Skeletal muscle tissue (tissue), 4 donors: Measurements from ENCODE around the gene SEC61A2. TPM values are rescaled to one million over a fixed set of nuclear protein-coding genes. Genes with fewer than 3 reads are reported as not detected.
"Not testable (repeated sequence)": the region's sequence is repeated elsewhere in the genome, so short reads cannot be mapped to it uniquely, and the experiment has no call there.

Experiments
- H3K27ac ChIP-seq: one replicate; pipeline ENCODE4 v1.7.0; 2013; ENCODE audit warnings: mild to moderate bottlenecking, low read depth, low read length, inconsistent platforms
- H3K27me3 ChIP-seq, 3 donors: one replicate each; pipeline ENCODE4 v1.7.0; 2013; ENCODE audit warnings: low read length in 3 of 3; ENCODE audit not compliant: control insufficient read depth in 3 of 3, insufficient read depth in 3 of 3
- H3K36me3 ChIP-seq, 3 donors: one replicate each; pipeline ENCODE4 v1.7.0; 2013; ENCODE audit warnings: low read length in 3 of 3; ENCODE audit not compliant: control insufficient read depth in 3 of 3, insufficient read depth in 3 of 3
- H3K4me1 ChIP-seq, 3 donors: one replicate each; pipeline ENCODE4 v1.7.0; 2013; ENCODE audit warnings: low read length in 3 of 3, mild to moderate bottlenecking in 3 of 3; ENCODE audit not compliant: control insufficient read depth in 3 of 3, insufficient read depth in 3 of 3
- H3K4me3 ChIP-seq, 3 donors: one replicate each; pipeline ENCODE4 v1.7.0; 2013; ENCODE audit warnings: low read length in 3 of 3
- H3K9ac ChIP-seq, 3 donors: one replicate each; pipeline ENCODE4 v1.7.0; 2013; ENCODE audit warnings: low read length in 3 of 3, mild to moderate bottlenecking in 3 of 3, moderate library complexity in 2 of 3, low read depth in 1 of 3
- H3K9me3 ChIP-seq, 3 donors: one replicate each; pipeline ENCODE4 v1.7.0; 2013; ENCODE audit warnings: low read length in 3 of 3; ENCODE audit not compliant: control insufficient read depth in 3 of 3
- total RNA-seq: library from RNA; depleted of rRNA; stranded (reverse); fragments of >200 nt; gene quantifications from one replicate; pipeline ENCODE4 v1.2.3, GENCODE V29; 2014
- donor health status: Osteomylitis.

The SEC61A2 gene
- total RNA-seq, 1 donor from 2014 or later, result 4.2 TPM

- no peak overlapping the region for H3K4me3 ChIP-seq
- H3K36me3 ChIP-seq, result peaks cover 5 to 26% (median 14%) of the 10 kb centered on the region in 3 donors
- no peak overlapping the region for H3K9ac ChIP-seq
- H3K4me1 ChIP-seq, result no peaks in the 10 kb centered on the region
- no peaks in the 10 kb centered on the region for H3K27me3 ChIP-seq
- no peak overlapping the region for H3K27ac ChIP-seq
- H3K9me3 ChIP-seq, result no peaks in the 10 kb centered on the region
Measured at GRCh38 chr10:12156367-12157123, 27.1 kb downstream of the SEC61A2 start.

GRCh38 chr10:12158111-12158510 lies 28.6 kb downstream of the SEC61A2 start:
- Histone ChIP-seq H3K9ac (no peak overlapping the region), H3K27me3 (no peaks in the 10 kb centered on the region), H3K27ac (no peak overlapping the region), H3K4me3 (no peak overlapping the region), H3K9me3 (no peaks in the 10 kb centered on the region), H3K4me1 (no peaks in the 10 kb centered on the region), H3K36me3 (peaks cover 8 to 36% (median 22%) of the 10 kb centered on the region in 3 donors)

DNA sequence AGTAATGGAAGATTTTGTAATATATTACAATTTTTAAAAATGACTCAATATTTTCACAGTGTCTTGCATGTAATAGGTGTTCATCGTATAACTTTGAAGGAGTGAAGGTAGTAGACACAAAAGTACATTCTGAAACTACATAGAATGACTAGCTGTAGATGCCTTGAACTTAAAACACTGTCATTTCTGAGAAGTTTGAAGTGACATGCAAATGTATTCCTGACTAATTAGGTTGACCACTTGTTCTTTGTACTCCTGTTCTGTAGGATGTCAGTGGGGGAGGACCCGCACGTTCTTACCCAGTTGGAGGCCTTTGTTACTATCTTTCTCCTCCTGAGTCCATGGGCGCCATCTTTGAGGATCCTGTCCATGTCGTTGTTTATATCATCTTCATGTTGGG lies 31.2 kb downstream of the SEC61A2 start:
- Histone ChIP-seq H3K4me3 (no peak overlapping the region), H3K27me3 (no peaks in the 10 kb centered on the region), H3K9me3 (no peaks in the 10 kb centered on the region), H3K9ac (no peak overlapping the region), H3K36me3 (peaks cover 13 to 32% (median 30%) of the 10 kb centered on the region in 3 donors), H3K27ac (no peak overlapping the region), H3K4me1 (no peaks in the 10 kb centered on the region)

DNA sequence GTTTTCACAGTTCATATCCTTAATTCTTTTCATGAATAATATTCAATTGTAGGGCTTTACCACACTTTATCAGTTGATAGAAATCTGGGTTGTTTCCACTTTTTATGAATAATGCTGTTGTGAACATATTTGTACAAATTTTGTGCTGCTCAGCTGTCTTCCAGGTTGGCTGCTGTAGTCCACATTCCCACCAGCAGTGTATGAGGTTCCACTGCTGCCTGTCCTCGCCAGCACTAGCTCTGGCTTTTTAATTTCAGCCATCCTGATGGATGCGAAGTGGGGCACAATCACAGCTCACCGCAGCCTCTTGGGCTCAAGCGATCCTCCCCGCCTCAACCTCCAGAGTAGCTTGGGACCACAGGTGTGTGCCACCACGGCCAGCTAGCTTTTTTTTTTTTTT lies 33.5 kb downstream of the SEC61A2 start:
- H3K9me3 ChIP-seq, result no peaks in the 10 kb centered on the region
- no peaks in the 10 kb centered on the region for H3K27me3 ChIP-seq
- no peaks in the 10 kb centered on the region for H3K4me1 ChIP-seq
- no peak overlapping the region for H3K4me3 ChIP-seq
- no peak overlapping the region for H3K9ac ChIP-seq
- no peak overlapping the region for H3K27ac ChIP-seq
- H3K36me3 ChIP-seq, result peaks cover 17 to 45% (median 37%) of the 10 kb centered on the region in 3 donors

DNA sequence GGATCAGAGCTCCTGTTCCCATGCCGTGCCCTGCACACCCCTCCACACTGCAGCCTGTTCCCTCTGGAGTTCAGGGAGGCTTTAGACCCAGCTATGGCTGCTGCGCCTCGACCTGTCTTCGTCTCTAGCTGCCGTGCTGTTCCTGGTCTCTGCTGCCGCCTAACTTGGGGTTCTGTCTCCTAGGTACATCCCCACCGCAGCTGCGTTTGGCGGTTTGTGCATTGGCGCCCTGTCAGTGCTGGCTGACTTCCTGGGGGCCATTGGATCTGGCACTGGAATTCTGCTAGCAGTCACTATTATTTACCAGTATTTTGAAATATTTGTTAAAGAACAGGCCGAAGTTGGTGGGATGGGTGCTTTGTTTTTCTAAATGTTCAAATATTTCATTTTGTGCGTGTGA lies 34.6 kb downstream of the SEC61A2 start:
- no peak overlapping the region for H3K4me3 ChIP-seq
- H3K27me3 ChIP-seq, result no peaks in the 10 kb centered on the region
- H3K9ac ChIP-seq, result no peak overlapping the region
- H3K4me1 ChIP-seq, result no peaks in the 10 kb centered on the region
- H3K9me3 ChIP-seq, result no peaks in the 10 kb centered on the region
- no peak overlapping the region for H3K27ac ChIP-seq
- peaks cover 15 to 48% (median 46%) of the 10 kb centered on the region in 3 donors for H3K36me3 ChIP-seq

DNA sequence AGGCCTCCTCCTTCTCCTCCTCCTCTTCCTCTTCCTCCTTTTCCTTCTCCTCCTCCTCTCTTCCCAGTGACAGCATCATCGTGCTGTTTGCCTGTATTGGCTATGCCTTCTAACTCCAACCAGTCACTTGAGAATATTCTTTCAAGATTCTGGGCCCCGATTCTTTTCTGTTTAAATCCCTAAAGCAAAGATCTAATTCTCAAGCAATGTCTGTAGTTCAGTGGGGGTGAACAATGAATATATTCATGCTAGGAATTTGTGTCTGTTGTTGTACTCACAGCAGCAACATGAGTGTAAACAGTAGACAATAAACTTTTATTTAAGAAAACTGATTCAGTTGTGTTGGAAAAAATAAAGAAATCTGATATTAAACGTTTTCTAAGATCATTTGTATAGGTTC lies 35.6 kb downstream of the SEC61A2 start:
- Histone ChIP-seq H3K36me3 (peaks cover 19 to 54% (median 49%) of the 10 kb centered on the region in 3 donors), H3K27me3 (no peaks in the 10 kb centered on the region), H3K4me3 (no peak overlapping the region), H3K9me3 (no peaks in the 10 kb centered on the region), H3K4me1 (no peaks in the 10 kb centered on the region), H3K27ac (no peak overlapping the region), H3K9ac (no peak overlapping the region)

DNA sequence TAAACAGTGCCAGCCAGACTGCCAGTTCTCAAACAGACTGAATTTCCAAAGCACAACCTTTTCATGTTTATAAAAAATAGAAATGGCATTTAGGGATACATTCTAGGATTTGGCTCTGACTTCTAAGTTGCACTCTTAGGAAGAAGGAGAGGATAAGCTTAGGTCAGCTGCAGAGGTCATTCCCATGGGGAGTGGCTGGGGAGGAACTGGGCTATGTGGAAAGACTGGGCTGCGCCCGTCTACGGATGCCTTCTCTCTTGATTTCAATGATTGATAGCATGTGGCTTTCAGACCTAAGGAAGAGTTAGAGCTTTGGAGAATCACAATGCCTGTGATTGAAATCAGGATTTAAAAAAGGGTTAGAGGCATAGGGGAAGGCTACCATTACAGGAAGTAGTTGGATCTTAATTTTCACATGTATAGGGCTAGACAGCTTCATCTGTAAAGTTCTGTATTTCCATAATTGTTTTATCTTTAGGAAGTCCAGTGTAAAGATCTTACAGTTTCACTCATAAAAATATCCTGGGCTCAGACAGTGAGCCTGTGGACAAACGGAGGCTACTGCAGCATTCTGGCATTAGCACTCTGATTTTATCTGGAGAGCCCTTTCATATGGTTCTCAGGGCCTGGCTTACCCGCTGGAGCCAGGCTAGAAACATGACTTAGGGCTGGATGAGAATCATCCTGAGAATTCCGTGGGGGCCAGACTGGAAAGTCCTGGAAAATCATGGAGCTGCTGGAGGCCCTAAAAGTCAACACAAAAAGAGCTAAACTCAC lies 36.7 kb downstream of the SEC61A2 start:
- peaks cover 24 to 58% (median 58%) of the 10 kb centered on the region in 3 donors for H3K36me3 ChIP-seq
- no peaks in the 10 kb centered on the region for H3K9me3 ChIP-seq
- no peaks in the 10 kb centered on the region for H3K27me3 ChIP-seq
- H3K4me3 ChIP-seq, result no peak overlapping the region
- H3K27ac ChIP-seq, result no peak overlapping the region
- H3K9ac ChIP-seq, result no peak overlapping the region
- H3K4me1 ChIP-seq, result no peaks in the 10 kb centered on the region

GRCh38 chr10:12171512-12171911 lies 42.0 kb downstream of the SEC61A2 start:
- H3K27me3 ChIP-seq, H3K4me3 ChIP-seq, H3K9ac ChIP-seq, H3K4me1 ChIP-seq, H3K9me3 ChIP-seq, H3K27ac ChIP-seq: not testable (repeated sequence)
- H3K36me3 ChIP-seq, result peaks cover 31 to 61% (median 59%) of the 10 kb centered on the region in 3 donors

- H3K27ac ChIP-seq, result no peak overlapping the region
- H3K27me3 ChIP-seq, result no peaks in the 10 kb centered on the region
- H3K9me3 ChIP-seq, result no peaks in the 10 kb centered on the region
- H3K9ac ChIP-seq, result no peak overlapping the region
- H3K4me1 ChIP-seq, result no peaks in the 10 kb centered on the region
- H3K4me3 ChIP-seq, result no peak overlapping the region
- peaks cover 26 to 40% (median 34%) of the 10 kb centered on the region in 3 donors for H3K36me3 ChIP-seq
Measured at GRCh38 chr10:12177642-12178041, 48.2 kb downstream of the SEC61A2 start.

DNA sequence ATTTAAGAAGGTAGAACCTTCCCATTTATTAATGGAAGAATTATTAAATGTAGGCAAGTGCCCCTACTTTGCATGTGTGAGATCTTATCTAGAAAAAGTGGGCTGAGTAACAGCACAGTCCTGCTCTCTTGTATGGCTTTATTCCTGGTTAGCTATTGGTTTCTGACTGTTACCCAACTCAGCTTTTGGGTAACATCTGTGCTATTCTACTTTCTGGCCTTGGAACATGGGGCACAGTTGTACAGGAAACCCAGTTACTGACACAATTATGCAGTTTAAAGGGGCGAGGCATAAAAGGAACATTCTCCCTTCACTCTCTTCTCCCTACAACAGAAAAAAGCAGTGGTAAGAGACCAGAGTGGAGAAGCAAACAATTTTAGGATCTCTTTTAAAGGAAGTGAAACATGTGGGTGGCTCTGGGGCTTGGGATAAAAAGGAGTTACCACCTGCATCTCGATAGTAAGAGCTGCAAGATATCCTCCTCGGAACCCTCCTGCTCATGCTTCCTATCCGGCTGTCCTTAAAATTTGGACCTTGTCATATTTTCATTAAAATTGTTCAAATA lies 50.2 kb downstream of the SEC61A2 start:
- Histone ChIP-seq H3K4me1 (no peaks in the 10 kb centered on the region), H3K27me3 (no peaks in the 10 kb centered on the region), H3K9ac (no peak overlapping the region), H3K27ac (no peak overlapping the region), H3K9me3 (no peaks in the 10 kb centered on the region), H3K4me3 (no peak overlapping the region), H3K36me3 (peaks cover 18 to 29% (median 26%) of the 10 kb centered on the region in 3 donors)
